ENCODE results near the gene GGT1. TPM values are rescaled to one million over a fixed set of nuclear protein-coding genes. Genes with fewer than 3 reads are reported as not detected.
"Not testable (repeated sequence)": the region's sequence is repeated elsewhere in the genome, so short reads cannot be mapped to it uniquely, and the experiment has no call there.

The GGT1 gene
- total and polyA plus RNA-seq, 2 experiments from 2014 or later = 17.2 to 20.4 TPM

GRCh38 chr22:24589518-24590030 is 13.4 kb upstream of the GGT1 start:
- H3K4me1 ChIP-seq (ENCODE audit: low read depth) = peaks cover under 1% of the 10 kb centered on the region
- H3K9me3 ChIP-seq (ENCODE audit: low read depth) = no peaks in the 10 kb centered on the region

GRCh38 chr22:24590596-24591173 is 12.3 kb upstream of the GGT1 start:
- H3K27ac ChIP-seq = no peak overlapping the region
- no peak for TF ChIP-seq CTCF (IDR thresholded peaks at IDR 0.05; ENCODE audit: low read depth, low read length)

More at GRCh38 chr22:24589518-24590030, 13.4 kb upstream of the GGT1 start:
- no peak for TF ChIP-seq CTCF (IDR thresholded peaks at IDR 0.05; ENCODE audit: low read depth, low read length)
- Histone ChIP-seq H3K4me3 (no peak overlapping the region), H3K27ac (no peak overlapping the region), H3K27me3 (no peaks in the 10 kb centered on the region), H3K36me3 (peaks cover 11% of the 10 kb centered on the region)
- DNase-seq (ENCODE audit: low read depth in 1 of 2, low spot score in 1 of 2) = no peak

DNA sequence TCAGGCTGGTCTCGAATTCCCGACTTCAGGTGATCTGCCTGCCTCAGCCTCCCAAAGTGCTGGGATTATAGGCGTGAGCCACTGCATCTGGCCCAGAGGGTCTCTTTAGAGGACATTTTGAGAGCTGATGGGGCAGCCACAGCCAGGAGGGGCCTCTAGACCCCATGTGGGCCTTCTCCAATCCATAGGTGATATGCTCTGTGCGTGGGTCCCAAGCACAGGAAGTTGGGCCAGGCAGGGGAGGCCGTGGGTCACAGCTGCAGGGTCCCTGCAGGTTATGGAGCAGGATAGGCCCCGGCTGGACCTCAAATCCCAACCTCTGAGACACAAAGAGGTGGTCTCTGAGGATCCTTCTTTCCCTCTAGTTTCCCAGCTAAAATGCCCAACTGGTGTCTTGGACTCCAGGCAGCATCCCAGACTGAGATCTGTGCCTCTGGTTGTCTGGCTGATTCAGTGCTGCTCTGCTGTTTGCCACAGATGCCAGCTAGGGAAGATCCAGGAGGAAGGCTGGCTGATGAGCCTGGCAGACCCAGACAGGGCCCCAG is 11.6 kb upstream of the GGT1 start:
- H3K27ac ChIP-seq = no peak overlapping the region
- H3K9me3 ChIP-seq (ENCODE audit: low read depth) = no peaks in the 10 kb centered on the region
- no peak for TF ChIP-seq CTCF (IDR thresholded peaks at IDR 0.05; ENCODE audit: low read depth, low read length)
- H3K4me1 ChIP-seq (ENCODE audit: low read depth) = no peaks in the 10 kb centered on the region
- peaks cover 5% of the 10 kb centered on the region for H3K36me3 ChIP-seq
- no peak overlapping the region for H3K4me3 ChIP-seq
- DNase-seq (ENCODE audit: low read depth in 1 of 2, low spot score in 1 of 2) = no peak
- no peaks in the 10 kb centered on the region for H3K27me3 ChIP-seq

More at GRCh38 chr22:24590596-24591173, 12.3 kb upstream of the GGT1 start:
- Histone ChIP-seq H3K4me1 (ENCODE audit: low read depth) (no peaks in the 10 kb centered on the region), H3K9me3 (ENCODE audit: low read depth) (no peaks in the 10 kb centered on the region), H3K36me3 (peaks cover 10% of the 10 kb centered on the region), H3K27me3 (no peaks in the 10 kb centered on the region), H3K4me3 (no peak overlapping the region)
- no peak for DNase-seq (ENCODE audit: low read depth in 1 of 2, low spot score in 1 of 2)

- Histone ChIP-seq H3K27me3 (no peaks in the 10 kb centered on the region), H3K4me3 (peak overlapping the region; percentile 57), H3K36me3 (peaks cover 5% of the 10 kb centered on the region), H3K9me3 (ENCODE audit: low read depth) (no peaks in the 10 kb centered on the region), H3K4me1 (ENCODE audit: low read depth) (no peaks in the 10 kb centered on the region), H3K27ac (peak overlapping the region; percentile 26)
- peak in 1 of 2 donors; percentile 28 for DNase-seq (ENCODE audit: low read depth in 1 of 2, low spot score in 1 of 2)
- TF ChIP-seq CTCF (IDR thresholded peaks at IDR 0.05; ENCODE audit: low read depth, low read length) = no peak
Measured at GRCh38 chr22:24592058-24592850, 10.7 kb upstream of the GGT1 start.

DNA sequence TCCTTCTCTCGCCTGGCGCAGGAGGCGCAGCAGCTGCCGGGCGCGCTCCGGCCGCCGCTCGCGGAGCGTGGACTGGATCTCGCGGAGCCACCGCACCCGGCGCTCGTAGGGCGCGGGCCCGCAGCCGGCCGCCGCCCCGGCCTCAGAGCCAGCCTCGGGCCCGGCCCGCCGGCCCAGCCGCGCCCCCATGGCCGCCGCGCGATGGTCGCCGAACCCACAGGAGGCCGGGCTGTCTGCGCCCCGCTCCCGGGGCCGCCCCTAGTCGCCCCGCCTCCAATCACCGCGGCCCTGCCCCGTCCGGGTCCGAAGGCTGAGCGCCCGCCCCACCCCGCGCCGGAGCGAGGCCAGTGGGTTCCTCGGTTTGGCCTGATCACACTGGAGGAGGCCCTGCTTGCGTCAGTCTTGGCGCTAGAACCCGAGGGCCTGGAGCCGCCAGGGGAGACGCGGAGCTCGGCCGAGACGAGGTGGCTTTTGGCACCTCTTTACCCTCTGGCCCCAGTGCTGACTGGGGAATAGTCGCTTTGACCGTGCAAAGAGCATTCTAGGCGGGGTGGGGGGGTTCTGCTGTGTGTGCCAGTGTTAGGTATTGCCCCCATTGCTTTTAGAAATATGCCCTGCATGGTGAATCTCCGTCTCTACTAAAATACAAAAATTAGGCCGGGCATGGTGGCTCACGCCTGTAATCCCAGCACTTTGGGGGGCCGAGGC is 10.0 kb upstream of the GGT1 start, which contains the start of gene LRRC75B:
Gene LRRC75B (minus strand): TSS at position 223 of the 708 bp plus-strand sequence. CDS start 34 bp downstream, at position 189.
- TF ChIP-seq CTCF (IDR thresholded peaks at IDR 0.05; ENCODE audit: low read depth, low read length) = no peak
- Histone ChIP-seq H3K27me3 (no peaks in the 10 kb centered on the region), H3K36me3 (peaks cover 5% of the 10 kb centered on the region), H3K4me3 (peak within 1 kb of the TSS; percentile 57), H3K4me1 (ENCODE audit: low read depth) (no peaks in the 10 kb centered on the region), H3K9me3 (ENCODE audit: low read depth) (no peaks in the 10 kb centered on the region), H3K27ac (peak within 1 kb of the TSS; percentile 75)
- peak; percentile 92 to 95 for DNase-seq (ENCODE audit: low read depth in 1 of 2, low spot score in 1 of 2)

GRCh38 chr22:24593559-24593835 is 9.5 kb upstream of the GGT1 start:
- not testable (repeated sequence) for H3K36me3 ChIP-seq; H3K4me1 ChIP-seq (ENCODE audit: low read depth); H3K9me3 ChIP-seq (ENCODE audit: low read depth); H3K27me3 ChIP-seq; DNase-seq (ENCODE audit: low read depth in 1 of 2, low spot score in 1 of 2)
- Histone ChIP-seq H3K27ac (peak overlapping the region; percentile 75), H3K4me3 (peak overlapping the region; percentile 57)
